ENCODE data around the gene POU2F1.
"Not testable (repeated sequence)": the region's sequence is repeated elsewhere in the genome, so short reads cannot be mapped to it uniquely, and the experiment has no call there.

DNA sequence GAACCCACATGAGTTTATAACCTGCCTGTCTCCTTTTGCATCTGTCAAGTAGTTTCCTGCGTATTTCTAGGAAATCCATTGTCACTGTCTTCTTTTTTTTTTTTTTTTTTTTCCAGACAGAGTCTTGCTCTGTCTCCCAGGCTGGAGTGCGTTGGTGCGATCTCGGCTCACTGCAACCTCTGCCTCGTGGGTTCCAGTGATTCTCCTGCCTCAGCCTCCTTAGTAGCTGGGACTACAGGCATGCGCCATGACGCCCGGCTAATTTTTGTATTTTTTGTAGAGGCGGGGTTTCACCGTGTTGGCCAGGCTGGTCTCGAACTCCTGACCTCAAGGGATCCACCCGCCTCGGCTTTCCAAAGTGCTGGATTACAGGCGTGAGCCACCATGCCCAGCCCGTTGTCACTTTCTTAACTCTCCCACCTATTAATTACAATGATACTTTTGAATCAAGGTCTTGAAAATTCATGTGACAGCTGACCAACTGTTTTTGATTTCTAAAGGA is 4.1 kb downstream of the POU2F1 start:
- TF ChIP-seq, protein P1, sequence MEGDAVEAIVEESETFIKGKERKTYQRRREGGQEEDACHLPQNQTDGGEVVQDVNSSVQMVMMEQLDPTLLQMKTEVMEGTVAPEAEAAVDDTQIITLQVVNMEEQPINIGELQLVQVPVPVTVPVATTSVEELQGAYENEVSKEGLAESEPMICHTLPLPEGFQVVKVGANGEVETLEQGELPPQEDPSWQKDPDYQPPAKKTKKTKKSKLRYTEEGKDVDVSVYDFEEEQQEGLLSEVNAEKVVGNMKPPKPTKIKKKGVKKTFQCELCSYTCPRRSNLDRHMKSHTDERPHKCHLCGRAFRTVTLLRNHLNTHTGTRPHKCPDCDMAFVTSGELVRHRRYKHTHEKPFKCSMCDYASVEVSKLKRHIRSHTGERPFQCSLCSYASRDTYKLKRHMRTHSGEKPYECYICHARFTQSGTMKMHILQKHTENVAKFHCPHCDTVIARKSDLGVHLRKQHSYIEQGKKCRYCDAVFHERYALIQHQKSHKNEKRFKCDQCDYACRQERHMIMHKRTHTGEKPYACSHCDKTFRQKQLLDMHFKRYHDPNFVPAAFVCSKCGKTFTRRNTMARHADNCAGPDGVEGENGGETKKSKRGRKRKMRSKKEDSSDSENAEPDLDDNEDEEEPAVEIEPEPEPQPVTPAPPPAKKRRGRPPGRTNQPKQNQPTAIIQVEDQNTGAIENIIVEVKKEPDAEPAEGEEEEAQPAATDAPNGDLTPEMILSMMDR (IDR thresholded peaks at IDR 0.05) = not testable (repeated sequence)
- not testable (repeated sequence) for TF ChIP-seq POLR2A (IDR thresholded peaks at IDR 0.05)
